ENCODE results near the gene BCL2. TPM values are rescaled to one million over a fixed set of nuclear protein-coding genes. Genes with fewer than 3 reads are reported as not detected.
"Not testable (repeated sequence)": the region's sequence is repeated elsewhere in the genome, so short reads cannot be mapped to it uniquely, and the experiment has no call there.

BCL2 gene
- polyA plus RNA-seq, 5 donors: 8.8 to 12.6 (median 11.5) TPM

GRCh38 chr18:63205791-63206252, 113.7 kb downstream of the BCL2 start:
- no peak for DNase-seq

GRCh38 chr18:63203497-63203896, 116.1 kb downstream of the BCL2 start:
- no peak for DNase-seq

- no peak for DNase-seq
Observed at GRCh38 chr18:63202828-63203227, 116.7 kb downstream of the BCL2 start.

GRCh38 chr18:63201456-63201855, 118.1 kb downstream of the BCL2 start:
- DNase-seq: not testable (repeated sequence)

GRCh38 chr18:63199743-63200241, 119.8 kb downstream of the BCL2 start:
- no peak for DNase-seq

- DNase-seq: no peak
Observed at GRCh38 chr18:63198868-63199742, 120.5 kb downstream of the BCL2 start.

- no peak for DNase-seq
Observed at GRCh38 chr18:63198098-63198760, 121.3 kb downstream of the BCL2 start.

GRCh38 chr18:63197246-63197869, 122.2 kb downstream of the BCL2 start:
- DNase-seq: no peak

GRCh38 chr18:63195326-63196159, 124.0 kb downstream of the BCL2 start:
- no peak for DNase-seq

GRCh38 chr18:63192885-63193349, 126.7 kb downstream of the BCL2 start:
- no peak for DNase-seq

GRCh38 chr18:63192126-63192884, 127.3 kb downstream of the BCL2 start:
- no peak for DNase-seq

- DNase-seq: no peak
Observed at GRCh38 chr18:63191413-63191812, 128.2 kb downstream of the BCL2 start.

GRCh38 chr18:63190838-63191237, 128.7 kb downstream of the BCL2 start:
- DNase-seq: not testable (repeated sequence)

- DNase-seq: no peak
Observed at GRCh38 chr18:63189817-63190216, 129.8 kb downstream of the BCL2 start.

- DNase-seq: no peak
Observed at GRCh38 chr18:63189041-63189440, 130.5 kb downstream of the BCL2 start.

- no peak for DNase-seq
Observed at GRCh38 chr18:63187791-63188460, 131.6 kb downstream of the BCL2 start.

GRCh38 chr18:63187223-63187574, 132.4 kb downstream of the BCL2 start:
- no peak for DNase-seq

- no peak for DNase-seq
Observed at GRCh38 chr18:63186520-63187222, 132.9 kb downstream of the BCL2 start.

GRCh38 chr18:63185984-63186383, 133.6 kb downstream of the BCL2 start:
- DNase-seq: no peak
